SH-SY5Y (cell line): ENCODE data around the gene TRIP13.

ENCODE experiments used
- GATA2 ChIP-seq: IDR thresholded peaks from 2 replicates; pipeline ENCODE4 v1.6.1; 2011; ENCODE audit warnings: mild to moderate bottlenecking, low read depth, low read length
- GATA3 ChIP-seq: IDR thresholded peaks from 2 replicates; pipeline ENCODE4 v1.6.1; 2011; ENCODE audit warnings: low read depth, mild to moderate bottlenecking, low read length, moderate library complexity

DNA sequence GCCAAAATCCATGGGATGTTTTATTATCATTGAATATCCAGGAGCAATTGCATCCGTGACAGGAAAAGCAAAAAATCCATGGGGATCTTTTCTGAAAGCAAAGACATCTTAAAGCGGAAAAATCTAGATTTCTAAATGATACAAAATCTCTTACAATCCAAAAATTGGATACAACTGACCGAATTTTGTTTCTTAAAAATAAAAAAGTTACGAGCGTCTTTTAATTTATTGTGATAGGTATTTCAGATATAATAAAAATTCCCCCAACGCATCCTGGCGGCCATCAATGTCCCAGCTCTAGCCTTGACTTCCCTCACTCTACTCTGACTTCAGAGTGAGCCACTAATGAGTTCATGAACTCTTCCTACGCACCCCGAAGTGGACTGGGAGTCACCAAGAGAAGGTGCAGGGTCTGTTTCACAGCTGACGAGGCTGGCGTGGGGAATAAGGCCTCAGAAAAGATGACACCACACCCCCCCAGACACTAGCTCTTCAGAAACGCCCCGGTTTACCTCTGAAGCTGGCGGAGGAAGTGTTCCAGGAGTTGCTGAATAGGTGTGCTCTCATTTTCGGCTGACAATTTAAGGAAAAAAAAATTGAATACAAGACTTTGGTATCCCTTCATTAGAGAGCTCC lies 3.5 kb upstream of the TRIP13 start:
- TF ChIP-seq GATA2 (no peak), GATA3 (no peak)
